ENCODE measurements around the gene PHACTR3.

The PHACTR3 gene

DNA sequence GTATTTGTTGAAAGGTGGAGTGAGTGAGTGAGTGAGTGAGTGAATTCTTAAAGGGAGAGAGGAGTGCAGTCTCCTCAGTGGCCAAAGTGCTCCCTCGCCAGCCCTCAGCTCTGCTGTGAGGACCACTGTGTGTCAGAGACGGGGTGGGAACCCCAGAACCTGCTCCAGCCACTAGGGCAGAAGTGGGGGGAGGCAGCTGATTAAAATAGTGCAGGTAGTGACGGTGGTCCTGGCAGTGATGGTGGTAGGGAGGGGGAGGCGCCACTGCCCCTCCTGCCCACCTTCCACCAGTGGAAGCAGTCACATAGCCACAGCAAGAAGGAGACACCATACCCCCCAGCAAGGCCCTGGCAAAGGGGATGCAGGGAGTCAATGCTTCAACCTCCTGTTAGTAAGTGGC is 133.5 kb downstream of the PHACTR3 start:
- no peak for DNase-seq

DNA sequence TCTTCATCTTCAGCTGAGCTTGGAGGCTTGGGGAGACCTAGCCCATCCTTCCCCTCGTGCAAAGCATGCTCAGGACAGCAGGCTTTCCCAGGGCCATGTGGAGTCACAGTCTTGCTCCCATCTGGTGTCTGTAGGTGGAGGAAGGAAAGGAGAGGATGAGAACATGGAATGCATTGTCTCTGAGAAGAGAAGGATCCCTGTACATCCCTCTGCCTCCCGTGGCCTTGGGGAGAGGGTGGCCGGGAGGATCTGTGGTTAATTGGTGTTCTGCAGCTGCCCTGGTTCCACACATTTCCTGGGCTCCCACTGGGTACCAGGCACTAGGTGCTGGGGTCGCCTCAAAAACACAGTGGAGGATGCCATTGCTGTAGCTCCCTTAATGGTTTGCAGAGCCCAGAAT is 134.5 kb downstream of the PHACTR3 start:
- DNase-seq, result no peak

DNA sequence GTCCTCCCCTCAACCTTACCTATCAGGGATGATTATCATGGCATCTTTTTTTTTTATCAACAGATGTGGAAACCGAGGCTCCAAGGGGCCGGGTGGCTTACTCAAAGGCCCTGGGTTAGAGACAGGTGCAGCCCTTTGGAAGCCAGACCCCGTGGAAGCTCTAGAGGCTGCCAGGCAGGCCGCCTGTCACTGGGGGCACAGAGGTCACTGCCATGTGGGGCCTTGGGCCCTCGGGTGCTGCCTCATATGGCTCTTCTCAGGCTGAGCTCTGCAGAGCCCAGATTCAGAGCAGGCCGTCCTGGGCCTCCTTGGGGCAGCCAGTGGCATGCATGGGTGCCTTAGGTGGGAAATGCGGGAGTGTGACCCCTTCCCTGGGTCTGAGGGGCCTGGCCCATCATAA is 136.3 kb downstream of the PHACTR3 start:
- DNase-seq, result no peak

DNA sequence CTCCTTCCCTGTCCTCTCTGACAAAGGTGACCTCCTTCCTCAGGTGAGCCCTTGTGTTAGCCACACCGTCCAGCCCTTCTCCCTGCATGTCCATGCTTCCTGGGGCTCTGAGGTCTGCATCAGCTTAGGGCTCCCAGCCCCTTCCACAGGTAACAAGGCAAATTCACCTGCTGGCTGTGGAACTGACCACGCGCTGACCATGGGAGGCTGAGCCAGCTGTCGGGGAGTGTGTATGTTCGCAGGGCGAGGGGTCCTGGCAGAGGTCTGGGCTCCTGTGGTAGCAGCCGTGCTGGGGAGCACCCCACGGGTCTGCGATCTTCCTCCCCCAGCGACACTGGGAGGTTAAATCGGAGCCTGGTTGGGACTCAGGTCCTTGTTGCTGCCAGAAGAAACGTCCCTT is 136.7 kb downstream of the PHACTR3 start:
- DNase-seq, result no peak

DNA sequence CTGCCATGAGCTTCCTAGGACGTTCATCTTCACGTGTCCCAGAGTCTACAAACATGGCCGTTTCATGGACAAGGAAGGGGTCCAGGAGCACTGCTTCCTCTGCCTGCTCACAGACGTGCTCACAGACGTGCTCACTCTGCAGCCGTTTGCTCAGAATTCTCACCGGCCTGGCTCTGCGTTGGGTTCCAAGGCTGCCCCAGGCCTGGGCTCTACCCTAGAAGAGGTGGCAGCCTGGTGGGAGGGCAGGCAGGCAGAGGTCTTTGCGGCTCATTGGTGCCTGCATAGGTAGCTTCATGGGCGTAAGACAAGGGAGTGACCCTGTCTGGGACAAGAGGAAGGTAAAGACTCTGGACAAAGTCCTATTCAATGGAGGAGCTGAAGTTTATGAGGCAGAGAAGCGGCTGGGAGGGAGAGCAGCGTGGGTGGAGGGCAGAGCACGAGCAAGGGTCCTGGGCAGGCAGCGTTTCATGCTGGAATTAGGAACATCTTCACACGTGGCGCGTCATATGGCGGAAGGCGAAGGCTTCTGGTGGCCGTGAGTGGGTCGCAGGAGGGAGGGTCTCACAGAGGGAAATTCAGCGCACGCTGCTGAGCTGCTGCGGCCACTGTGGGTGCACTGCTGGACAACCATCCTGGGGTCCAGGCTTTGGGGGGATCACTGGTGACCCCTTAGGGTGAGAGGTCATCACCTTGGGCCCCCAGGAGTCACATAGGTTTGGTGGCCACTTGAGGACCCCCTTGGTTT is 138.2 kb downstream of the PHACTR3 start:
- DNase-seq, result no peak

DNA sequence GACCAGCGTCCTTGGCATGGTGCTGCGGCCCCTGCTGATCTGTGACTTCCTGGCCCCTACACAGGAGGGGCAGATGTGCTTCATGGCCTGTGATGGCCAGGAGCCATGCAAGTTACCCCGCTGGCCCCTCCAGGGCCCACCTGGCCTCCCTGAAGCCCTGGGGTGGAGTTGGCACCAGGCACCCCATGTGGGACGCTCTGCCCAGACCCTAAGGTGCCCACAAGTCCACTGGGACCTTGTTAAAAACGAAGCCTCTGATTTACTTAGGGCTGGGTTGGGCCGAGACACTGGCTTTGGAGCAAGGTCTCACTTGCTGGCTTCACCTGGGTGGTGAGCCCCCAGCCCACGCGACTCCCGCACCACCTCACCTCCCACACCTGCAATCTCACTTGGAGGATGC is 139.0 kb downstream of the PHACTR3 start:
- no peak for DNase-seq

DNA sequence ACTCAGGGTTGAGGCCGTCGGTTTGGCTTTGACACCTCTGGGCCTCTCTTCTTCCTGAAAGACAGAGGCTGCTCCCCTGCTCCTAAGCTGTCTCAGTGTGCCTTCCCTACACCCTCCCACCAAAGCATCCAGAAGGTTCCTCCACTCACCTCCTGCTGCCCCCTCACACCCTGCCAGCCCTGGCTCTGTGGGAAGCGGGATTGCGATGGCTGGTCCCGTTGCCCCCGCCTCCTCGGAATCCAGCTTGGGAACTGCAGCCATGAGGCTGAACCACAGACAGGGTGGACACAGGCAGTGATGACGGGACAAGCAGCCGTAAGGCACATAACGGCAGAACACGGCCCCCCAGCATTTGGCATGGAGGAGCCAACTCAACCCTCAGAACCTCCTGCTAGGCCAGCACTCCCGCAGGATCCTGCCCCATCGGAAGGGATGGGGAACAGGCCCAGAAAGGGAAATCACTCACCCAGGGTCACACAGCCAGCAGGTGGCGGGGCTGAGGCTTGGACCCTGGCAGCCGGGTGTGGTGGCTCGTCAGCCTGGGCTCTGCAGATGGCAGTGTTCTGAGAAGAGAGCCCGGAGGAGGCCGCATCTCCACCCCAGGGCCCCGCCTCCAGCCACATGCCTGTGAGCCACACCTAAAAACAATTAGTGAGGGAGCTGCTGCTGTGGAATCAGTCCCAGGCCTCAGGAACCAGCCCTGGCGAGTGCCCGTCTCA is 139.6 kb downstream of the PHACTR3 start:
- DNase-seq, result no peak

DNA sequence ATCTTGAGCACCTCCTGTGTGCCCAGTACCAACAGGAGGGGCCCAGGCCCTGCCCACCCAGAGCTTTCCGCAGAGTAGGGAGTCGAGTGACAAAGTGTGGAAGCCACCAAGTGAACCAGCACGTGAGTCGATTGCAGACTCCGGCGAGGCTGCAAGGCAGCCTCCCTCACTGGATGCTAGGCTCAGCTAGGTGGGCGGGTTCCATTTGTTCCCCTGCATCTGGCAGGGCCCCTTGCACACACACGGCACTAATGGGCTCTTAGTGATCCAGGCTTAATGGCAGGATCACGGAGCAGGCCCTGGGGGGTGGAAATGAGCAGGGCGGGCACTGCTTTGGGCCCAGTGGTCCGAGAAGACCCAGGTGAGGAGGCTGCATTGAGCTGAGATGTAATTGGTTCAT is 140.4 kb downstream of the PHACTR3 start:
- DNase-seq, result no peak

DNA sequence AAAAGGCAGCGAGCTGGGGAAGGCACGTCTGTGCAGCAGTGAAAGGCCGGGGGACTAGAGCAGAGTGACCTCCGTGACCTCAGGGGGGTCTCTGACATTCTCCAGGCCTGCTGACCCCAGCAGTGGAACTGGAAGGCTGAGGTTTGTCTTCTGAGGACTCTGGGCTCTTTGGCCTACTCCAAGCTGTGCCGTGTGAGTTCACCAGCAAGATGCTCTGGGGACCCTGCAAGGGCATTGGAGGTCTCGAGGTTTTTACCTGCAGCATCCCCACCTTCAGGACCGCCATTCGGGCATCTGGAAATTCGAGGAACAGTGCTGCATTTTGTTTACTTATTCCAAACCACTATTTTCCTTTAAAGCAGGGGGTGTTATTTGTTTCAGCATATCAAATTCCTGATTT is 140.9 kb downstream of the PHACTR3 start:
- no peak for DNase-seq

DNA sequence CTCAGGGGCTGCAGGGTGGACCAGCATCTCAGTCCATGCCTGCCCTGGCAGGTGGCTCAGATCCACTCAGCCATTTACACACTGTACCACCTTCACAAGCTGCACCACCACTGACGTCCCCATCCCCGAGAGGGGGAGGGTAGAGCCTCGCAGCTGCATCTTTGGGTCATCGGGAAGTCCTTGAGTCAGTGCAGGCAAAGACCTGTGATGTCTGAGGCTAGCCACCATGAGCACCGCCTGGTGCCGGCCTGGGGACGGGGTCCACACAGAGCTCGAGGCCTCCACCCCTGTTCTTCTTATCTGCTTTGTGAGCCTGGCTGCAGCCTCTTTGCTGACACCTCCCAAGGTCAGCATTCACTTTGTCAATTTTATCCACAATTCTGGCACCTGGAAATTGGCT is 141.4 kb downstream of the PHACTR3 start:
- no peak for DNase-seq

DNA sequence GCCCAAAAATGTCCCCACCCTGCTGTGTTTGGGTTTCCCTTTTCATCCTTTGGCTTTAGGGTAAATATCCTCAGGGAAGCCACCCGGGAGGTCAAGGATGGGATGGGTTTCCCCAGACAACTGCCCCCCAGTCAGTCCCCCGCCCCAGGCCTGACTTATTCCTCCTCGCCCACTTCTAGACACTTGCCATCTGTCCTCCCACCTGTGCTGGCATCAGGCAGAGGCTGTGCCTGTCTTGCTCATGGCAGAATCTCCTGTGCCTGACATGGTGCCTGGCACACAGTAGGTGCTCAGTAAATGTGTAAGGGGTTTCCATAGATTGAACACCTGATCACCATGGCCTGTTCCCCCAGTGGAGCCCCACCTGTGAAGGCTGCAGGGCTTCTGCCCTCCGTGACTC is 141.8 kb downstream of the PHACTR3 start:
- DNase-seq, result no peak

DNA sequence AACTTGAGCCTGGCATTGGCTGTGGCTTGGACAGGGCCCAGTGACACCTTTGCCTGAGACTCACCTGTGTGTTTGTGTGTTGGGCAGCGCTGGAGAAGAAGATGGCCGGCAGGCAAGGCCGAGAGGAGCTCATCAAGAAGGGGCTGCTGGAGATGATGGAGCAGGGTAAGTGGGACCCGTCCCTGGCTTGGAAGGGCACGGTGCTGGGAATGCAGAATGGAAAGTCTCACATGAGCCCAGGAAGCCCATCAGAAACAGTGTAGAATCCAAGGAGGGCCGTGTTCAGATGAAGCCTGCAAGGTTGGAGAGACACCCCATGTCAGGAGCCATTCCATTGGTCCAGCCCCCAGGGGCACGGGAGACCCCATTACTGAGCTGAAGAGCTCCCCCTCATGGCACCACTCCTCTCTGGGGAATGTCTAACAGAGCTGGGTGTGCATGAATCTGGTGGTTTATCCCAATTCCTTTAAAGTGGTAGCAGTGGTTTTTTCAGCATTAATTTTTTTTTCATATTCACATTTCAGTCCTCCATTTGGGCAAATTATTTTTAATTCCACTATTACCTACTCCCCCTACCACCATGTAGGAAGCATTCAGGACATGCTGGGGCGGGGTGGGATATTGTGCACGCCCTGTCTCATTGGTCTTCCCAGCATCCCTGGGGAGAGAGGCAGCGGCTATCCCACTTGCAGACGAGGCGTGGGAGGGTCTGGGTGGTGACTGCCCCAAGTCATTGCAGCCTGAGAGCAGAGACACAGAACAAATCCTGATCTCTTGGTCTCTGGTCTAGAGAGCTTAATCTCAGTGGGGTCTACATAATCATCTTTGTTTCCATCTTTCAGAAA is 143.6 kb downstream of the PHACTR3 start:
- DNase-seq, result no peak

DNA sequence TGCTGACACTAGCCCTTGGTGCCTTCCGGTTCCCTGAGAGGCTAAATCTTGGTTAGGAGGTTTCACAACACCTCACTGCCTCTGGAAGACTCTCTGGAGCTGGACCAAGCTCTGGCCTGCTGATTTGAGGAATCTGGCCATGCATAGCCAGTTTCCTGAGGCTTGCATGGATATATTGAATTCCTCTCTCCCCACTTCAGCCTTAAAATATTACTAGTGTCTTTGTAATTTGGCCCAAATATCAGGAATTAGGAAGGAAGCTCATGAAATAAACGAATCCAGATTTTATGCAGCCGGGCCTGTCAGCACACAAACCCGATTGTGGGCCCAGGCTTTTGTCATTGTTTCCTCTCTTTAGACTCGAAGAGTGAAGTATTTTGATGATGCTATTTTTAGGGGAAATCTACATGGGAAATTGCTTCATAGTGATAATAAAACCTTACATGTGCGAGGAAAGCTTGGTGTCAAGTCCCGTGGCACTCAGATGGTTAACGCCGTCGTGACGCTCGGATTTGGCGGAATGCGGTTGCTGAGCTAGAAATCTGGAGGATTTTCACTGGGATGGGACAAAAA is 144.4 kb downstream of the PHACTR3 start:
- DNase-seq, result no peak

DNA sequence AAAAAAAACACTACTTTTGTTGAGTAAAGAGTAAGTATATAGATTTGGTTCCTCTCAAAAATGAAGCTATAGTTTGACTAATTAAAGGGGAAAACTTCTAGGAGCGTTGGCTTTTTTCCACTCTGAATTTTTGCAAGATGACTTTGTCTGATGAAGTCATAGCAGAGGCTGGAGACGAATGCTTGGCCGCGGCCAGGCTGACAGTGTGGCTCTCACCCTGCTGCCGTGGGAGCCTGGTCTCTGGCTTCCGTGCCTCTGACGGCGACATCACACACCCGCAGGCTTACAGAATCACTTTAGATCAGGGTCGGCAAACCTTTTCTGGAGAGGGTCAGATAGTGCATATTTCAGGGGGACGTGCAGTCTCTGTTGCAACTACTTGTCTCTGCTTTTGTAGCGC is 145.0 kb downstream of the PHACTR3 start:
- no peak for DNase-seq

DNA sequence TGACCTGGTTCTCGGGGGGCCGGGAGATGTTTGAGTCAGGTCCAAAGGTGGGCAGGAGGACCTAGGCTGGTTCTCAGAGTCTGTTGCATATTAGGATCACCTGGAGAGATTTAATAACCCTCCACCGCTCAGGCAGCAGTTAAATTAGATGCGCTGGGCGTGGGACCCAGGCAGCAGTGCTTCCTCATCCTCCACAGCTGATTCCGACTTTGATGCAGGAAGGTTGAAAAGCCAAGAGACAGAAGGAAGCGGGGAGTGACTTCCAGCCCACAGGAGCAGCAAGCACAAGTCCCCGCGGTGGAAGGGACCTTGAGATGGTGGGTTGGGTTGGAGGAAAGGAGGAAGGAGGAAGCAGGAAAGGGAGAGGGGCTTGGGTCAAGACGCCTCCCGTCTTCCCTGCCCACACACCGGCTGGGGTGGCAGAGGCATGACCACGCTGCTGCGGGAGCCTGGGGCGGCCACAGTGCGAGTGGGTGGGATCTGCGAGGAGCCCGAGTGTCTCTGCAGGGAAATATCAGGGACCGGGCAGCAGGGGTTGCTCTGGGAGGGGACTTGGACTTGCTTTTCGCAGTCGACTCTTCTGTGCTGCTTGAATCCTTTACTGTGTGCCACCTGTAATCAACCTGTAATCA is 146.0 kb downstream of the PHACTR3 start:
- no peak for DNase-seq

DNA sequence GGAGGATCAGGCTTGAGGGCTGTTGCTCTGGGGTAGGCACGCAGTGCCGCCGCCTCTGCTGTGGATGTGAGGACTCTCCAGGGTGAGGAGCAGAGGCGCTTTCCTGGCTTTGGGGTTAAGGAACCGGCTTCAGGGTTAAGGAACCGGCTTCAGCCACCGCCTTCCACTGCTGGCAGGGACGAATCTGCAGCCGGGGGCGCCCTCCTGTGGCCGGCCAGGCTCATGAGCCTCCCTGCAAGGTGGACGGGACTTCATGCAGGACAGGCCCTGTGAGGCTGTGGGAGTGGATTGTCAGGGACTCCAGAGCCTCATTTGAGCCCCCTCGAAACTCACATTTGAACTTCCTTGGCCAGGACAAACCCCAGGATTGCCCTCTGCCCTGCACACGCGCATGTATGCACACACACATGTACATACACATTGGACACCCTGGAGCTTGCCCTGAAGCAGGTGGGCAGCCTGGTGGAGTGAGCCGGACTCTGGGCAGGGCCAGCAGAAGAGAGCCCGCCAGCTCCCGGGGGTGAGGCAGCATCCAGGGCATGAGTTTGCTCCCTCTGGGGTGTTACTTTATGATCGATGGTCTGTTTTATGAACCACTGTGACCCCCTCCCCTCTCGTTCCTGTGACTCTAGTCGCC is 146.9 kb downstream of the PHACTR3 start:
- DNase-seq, result no peak

DNA sequence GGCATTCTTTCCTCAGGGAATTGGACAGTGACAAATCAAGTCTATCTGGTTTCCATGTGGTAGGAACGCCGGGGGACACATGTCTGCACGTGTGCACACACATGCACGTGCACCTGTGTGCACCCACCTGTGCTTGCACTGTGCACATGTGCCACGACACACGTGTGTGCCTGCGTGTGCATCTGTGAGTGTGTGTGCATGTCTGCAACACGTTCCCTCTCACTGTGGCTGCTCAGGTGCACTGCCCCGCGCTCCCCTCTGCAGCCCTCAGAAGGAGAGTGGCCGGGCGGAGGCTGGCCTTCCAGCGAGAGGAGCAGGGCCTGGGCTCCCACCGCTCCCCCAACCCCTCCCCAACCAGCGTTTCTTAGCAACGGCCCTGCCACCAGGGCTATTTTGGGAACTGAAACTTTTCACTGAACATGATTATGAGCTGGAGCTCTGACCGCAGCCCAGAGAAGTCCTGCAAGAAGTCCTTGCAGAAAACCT is 147.8 kb downstream of the PHACTR3 start:
- no peak for DNase-seq

DNA sequence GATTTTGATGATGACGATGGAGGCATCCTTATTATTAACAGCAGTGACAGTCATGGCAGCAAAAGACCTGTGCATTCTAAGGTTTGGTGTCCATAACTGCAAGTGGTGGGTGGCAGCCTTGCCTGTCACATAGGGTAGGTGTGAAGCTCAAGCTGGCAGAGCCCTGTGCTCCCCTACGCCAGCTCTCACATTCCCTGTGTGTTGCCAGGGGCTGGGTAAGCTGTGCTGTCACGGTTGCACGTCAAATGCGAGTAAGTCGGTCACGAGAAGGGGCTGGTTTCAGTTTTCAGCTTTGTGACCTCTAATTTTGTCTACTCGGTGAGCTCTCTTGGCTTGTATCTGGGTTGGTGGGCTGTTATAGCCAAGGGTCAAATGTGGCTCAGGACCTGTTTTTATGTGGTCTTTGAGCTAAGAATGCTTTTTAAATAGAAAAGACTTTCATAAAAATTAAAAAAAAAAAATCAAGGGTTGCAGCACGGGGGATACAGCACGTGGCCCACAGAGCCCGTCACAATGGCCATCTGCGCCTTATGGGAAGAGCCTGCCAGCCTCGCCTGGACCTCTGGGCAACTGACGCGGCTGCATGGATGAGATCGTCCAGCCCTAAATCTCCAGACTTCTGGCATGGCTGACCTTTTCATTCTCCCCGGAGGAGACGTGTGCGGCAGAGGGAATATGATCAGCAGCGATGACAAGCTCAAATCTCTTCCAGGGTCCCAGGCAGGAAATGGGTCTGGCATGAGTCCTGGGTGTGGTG is 148.5 kb downstream of the PHACTR3 start:
- DNase-seq, result no peak

DNA sequence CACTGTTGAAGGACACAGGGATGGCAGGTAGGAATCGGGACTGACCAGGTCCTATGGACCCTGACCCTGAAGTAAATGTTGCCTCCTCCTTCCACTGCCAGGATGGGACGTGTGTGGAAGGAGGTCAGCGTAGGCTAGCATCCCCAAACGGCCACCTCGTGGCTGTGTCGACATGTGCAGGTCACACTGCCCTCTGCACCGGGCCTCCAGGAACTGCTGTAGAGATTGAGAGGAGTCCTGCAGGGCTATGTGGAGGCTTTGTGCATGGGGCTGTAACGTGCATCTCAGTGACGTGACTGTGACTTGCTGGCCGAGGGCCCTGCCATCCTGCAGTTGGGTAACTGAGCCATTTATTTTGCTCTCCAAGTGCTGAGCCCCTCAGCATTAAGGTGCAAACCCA is 149.5 kb downstream of the PHACTR3 start:
- DNase-seq, result no peak

DNA sequence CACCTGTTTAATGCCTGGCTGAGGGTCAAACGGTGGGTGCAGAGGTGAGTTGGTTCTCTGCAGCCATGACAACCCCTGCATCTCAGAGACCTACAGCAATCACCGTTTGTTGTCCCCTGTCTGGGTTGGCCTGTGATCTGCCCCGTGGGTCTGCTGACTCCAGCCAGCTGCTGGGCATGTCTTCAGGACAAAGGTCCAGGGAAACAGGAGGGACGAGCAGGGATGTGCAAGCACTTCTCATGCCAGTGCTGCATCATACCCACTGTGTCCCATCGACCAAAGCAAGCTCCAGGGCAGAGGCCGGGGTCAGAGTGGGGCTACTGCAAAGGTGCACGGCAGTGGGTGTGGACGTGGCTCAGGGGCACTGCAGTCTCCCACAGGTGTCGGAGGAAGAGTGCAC is 150.2 kb downstream of the PHACTR3 start:
- DNase-seq, result no peak

DNA sequence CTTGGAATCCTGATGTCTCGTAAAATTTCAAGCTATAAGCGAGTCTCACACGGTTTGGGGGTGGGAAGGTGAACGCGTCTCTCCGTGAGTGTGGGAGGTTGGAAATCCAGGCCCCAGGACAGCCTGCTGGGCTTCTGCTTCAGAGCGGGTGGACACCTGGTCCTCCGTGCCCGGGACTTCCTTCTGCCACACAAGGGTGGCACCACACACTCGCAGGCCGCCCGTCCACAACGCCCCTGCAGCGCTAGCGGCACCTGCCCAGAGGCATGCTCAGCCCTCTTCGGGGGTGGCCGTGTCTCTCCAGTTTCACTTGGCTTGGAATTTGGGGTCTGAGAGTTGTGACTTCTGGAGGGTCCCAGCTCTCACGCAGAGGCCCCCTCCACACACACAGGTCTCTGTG is 151.9 kb downstream of the PHACTR3 start:
- no peak for DNase-seq

DNA sequence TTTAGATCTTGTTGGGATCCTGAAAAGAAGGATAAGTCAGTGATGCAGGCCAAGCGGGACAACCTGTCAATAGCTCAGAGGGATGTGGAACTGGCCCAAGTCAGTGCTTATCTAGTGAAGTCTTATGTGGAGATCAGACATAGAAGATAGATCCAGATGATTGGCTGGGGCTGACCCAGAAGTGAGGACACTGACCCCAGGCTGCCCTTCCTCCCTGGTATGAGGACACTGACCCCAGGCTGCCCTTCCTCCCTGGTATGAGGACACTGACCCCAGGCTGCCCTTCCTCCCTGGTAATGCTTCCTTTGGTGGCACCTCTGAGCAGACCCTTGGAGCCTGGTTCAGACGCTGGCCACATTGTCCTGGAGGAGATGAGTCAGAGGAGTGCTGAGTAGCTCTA is 159.7 kb downstream of the PHACTR3 start:
- DNase-seq, result no peak

All from activated naive CD4-positive, alpha-beta T cell treated with Interleukin-2 at 50 U/mL for 16 hours (primary cell).